HTR-8/SVneo (cell line): ENCODE data around the gene HOXA5.

Source experiments
- DNase-seq: peaks from one replicate; pipeline ENCODE4 v3.0.0; 2011; ENCODE audit warnings: low spot score, mixed read lengths; ENCODE audit not compliant: insufficient read length
- FAIRE-seq: peaks from 2 replicates; lab custom pipeline; 2011; peaks lifted over from hg19 to GRCh38; lab: Jason Lieb, UNC

The HOXA5 gene

GRCh38 chr7:27172315-27172774 lies 28.9 kb upstream of the HOXA5 start:
- DNase-seq (no peak), FAIRE-seq (no peak)

- DNase-seq: no peak
- no peak for FAIRE-seq
Measured at GRCh38 chr7:27171637-27172314, 28.3 kb upstream of the HOXA5 start.

- no peak for FAIRE-seq
- DNase-seq: no peak
Measured at GRCh38 chr7:27171325-27171636, 27.8 kb upstream of the HOXA5 start.

- DNase-seq: no peak
- FAIRE-seq: no peak
Measured at GRCh38 chr7:27170426-27171324, 27.2 kb upstream of the HOXA5 start.

GRCh38 chr7:27169658-27170425 lies 26.4 kb upstream of the HOXA5 start:
- DNase-seq (no peak), FAIRE-seq (peak; percentile 16)

- FAIRE-seq (peak; percentile 79), DNase-seq (no peak)
Measured at GRCh38 chr7:27168265-27168947, 24.9 kb upstream of the HOXA5 start.

- FAIRE-seq: no peak
- DNase-seq: no peak
Measured at GRCh38 chr7:27167916-27168264, 24.4 kb upstream of the HOXA5 start.

- DNase-seq (no peak), FAIRE-seq (peak; percentile 57)
Measured at GRCh38 chr7:27166531-27167505, 23.3 kb upstream of the HOXA5 start.

GRCh38 chr7:27165996-27166530 lies 22.6 kb upstream of the HOXA5 start:
- no peak for DNase-seq
- FAIRE-seq: no peak

GRCh38 chr7:27165089-27165995 lies 21.9 kb upstream of the HOXA5 start, which contains the start of gene HOXA9:
TSS of gene HOXA9 (minus strand) at chr7:27165537. CDS start at chr7:27165457, 80 bp downstream.
- FAIRE-seq (peak; percentile 74), DNase-seq (peak; percentile 82)

- no peak for DNase-seq
- FAIRE-seq: peak; percentile 9
Measured at GRCh38 chr7:27164367-27165088, 21.0 kb upstream of the HOXA5 start.

- FAIRE-seq (no peak), DNase-seq (no peak)
Measured at GRCh38 chr7:27164045-27164366, 20.5 kb upstream of the HOXA5 start.

- DNase-seq (no peak), FAIRE-seq (no peak)
Measured at GRCh38 chr7:27163288-27164044, 20.0 kb upstream of the HOXA5 start.

GRCh38 chr7:27162561-27163287 lies 19.2 kb upstream of the HOXA5 start:
- DNase-seq: no peak
- no peak for FAIRE-seq

- FAIRE-seq (no peak), DNase-seq (no peak)
Measured at GRCh38 chr7:27161721-27162560, 18.5 kb upstream of the HOXA5 start.
